Loucy (cell line): Measurements from ENCODE around the gene RFX3.

Source experiments
- CTCF ChIP-seq: fragments of 200-600 bp; sonication (generic); conservative IDR thresholded peaks from 2 replicates; pipeline ENCODE4 v1.5.1; 2014; ENCODE audit warnings: mild to moderate bottlenecking, antibody characterized with exemption, low read length
- EZH2phosphoT487 ChIP-seq: fragments of 200-600 bp; IDR thresholded peaks from 2 replicates; pipeline ENCODE4 v1.6.1; 2018; ENCODE audit warnings: antibody characterized with exemption, mild to moderate bottlenecking, moderate library complexity, borderline replicate concordance

GRCh38 chr9:3179711-3180110, 346.1 kb downstream of the RFX3 start:
- no peak for TF ChIP-seq CTCF
- TF ChIP-seq EZH2phosphoT487, result no peak
